GM12892 (cell line): ENCODE results near the gene MAGED1.

Source experiments
- DNase-seq: peaks from one replicate; pipeline ENCODE4 v3.0.0; 2011; ENCODE audit not compliant: insufficient read length
- FAIRE-seq: peaks from 2 replicates; lab custom pipeline; 2011; peaks lifted over from hg19 to GRCh38; lab: Jason Lieb, UNC
- POLR2A ChIP-seq: IDR thresholded peaks from 2 replicates; pipeline ENCODE4 v1.6.1; 2011; ENCODE audit warnings: low read depth, low read length, control low read depth
- POLR2AphosphoS5 ChIP-seq: IDR thresholded peaks from 2 replicates; pipeline ENCODE4 v1.6.1; 2011; ENCODE audit warnings: low read depth, low read length, control low read depth
- TAF1 ChIP-seq: IDR thresholded peaks from 2 replicates; pipeline ENCODE4 v1.6.1; 2011; ENCODE audit warnings: low read depth, mild to moderate bottlenecking, control low read depth, low read length, borderline replicate concordance

MAGED1 gene

DNA sequence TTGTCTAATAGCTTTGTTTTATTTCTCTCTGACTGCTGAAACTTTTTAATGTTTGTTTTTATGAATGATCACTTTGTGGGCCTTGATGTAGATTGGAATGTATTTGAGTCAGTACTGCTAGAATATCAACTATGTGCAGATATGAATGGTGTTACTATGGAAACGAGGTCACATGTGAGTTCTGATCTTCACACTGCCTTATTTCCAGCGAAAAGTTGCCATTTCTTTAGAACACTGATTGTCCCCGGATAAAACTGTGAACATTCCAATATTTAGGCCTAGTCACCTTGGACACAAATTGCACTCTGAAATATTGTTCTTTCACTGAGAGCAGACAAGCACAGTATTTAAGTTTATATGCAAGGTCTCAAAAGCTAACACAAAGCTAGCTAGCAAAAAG, 27.2 kb upstream of the MAGED1 start:
- DNase-seq (no peak), FAIRE-seq (no peak)
- TF ChIP-seq POLR2A: no peak
- no peak for TF ChIP-seq POLR2AphosphoS5
- no peak for TF ChIP-seq TAF1

DNA sequence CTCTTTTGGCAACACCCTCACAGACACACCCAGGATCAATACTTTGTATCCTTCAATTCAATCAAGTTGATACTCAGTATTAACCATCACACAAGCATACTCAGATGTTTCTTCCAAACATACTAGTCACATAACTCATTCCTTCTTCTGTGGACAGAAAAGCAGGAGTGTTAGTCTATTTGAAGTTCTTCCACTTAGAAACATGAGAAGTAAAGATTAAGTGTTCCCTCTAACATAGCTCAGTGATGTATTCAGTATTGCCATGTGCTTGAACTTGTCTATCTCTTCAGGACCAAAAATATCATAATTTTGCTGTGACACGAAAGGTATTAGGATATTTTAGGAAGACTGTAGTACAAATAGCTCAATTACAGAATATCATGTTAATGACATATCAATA, 25.8 kb upstream of the MAGED1 start:
- FAIRE-seq (peak; percentile 24), DNase-seq (no peak)
- TF ChIP-seq TAF1: no peak
- TF ChIP-seq POLR2AphosphoS5: no peak
- no peak for TF ChIP-seq POLR2A

- FAIRE-seq (no peak), DNase-seq (no peak)
- TF ChIP-seq POLR2A: no peak
- no peak for TF ChIP-seq TAF1
- no peak for TF ChIP-seq POLR2AphosphoS5
These were observed 23.1 kb upstream of the MAGED1 start for GRCh38 chrX:51870354-51870753.

GRCh38 chrX:51874123-51874522, 19.3 kb upstream of the MAGED1 start:
- FAIRE-seq (no peak), DNase-seq (no peak)
- no peak for TF ChIP-seq TAF1
- TF ChIP-seq POLR2AphosphoS5: no peak
- TF ChIP-seq POLR2A: no peak

DNA sequence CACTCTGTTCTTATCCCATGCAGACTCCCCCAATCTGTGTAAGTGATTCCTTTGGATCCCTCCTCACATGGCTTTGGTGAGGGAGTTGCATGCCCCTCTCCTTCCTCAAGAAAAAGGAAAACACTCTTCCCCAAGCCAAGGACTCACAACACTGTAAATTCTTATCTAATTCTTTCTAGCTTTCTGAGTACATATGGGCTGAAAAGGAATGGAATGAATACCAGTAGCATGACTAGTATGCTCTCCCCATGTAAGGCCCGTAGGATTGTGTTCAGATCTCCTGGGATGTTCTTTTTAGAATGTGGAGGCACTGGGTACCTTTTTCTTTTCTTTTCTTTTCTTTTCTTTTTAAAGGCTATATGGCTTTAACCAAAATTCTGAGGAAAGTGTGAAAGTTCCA, 17.0 kb upstream of the MAGED1 start:
- DNase-seq (no peak), FAIRE-seq (no peak)
- TF ChIP-seq POLR2A (no peak), TAF1 (no peak), POLR2AphosphoS5 (no peak)

DNA sequence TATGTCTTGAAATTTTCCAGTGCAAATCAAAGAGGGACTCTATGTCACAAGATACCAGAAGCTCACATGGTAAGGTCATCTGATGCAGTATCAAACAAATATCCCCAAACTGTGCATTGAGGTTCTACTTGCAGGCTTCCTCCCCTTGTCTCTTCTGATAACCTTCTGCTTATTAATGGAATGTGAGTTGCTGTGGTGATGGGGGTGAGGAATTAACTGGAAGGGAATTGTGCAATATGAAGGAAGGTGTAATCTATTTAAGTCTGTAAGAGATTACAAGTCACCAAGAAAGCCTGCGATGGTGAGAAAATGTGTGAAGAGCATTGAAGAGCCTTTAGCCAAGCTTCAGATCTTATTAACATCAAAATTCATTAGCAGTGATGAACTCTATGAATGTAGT, 15.4 kb upstream of the MAGED1 start:
- FAIRE-seq (no peak), DNase-seq (no peak)
- TF ChIP-seq POLR2AphosphoS5 (no peak), POLR2A (no peak), TAF1 (no peak)

GRCh38 chrX:51889851-51890250, 3.6 kb upstream of the MAGED1 start:
- DNase-seq: no peak
- peak; percentile 21 for FAIRE-seq
- TF ChIP-seq TAF1 (no peak), POLR2A (no peak), POLR2AphosphoS5 (no peak)

- FAIRE-seq (no peak), DNase-seq (no peak)
These were observed 2.2 kb upstream of the MAGED1 start for GRCh38 chrX:51891245-51891644.

DNA sequence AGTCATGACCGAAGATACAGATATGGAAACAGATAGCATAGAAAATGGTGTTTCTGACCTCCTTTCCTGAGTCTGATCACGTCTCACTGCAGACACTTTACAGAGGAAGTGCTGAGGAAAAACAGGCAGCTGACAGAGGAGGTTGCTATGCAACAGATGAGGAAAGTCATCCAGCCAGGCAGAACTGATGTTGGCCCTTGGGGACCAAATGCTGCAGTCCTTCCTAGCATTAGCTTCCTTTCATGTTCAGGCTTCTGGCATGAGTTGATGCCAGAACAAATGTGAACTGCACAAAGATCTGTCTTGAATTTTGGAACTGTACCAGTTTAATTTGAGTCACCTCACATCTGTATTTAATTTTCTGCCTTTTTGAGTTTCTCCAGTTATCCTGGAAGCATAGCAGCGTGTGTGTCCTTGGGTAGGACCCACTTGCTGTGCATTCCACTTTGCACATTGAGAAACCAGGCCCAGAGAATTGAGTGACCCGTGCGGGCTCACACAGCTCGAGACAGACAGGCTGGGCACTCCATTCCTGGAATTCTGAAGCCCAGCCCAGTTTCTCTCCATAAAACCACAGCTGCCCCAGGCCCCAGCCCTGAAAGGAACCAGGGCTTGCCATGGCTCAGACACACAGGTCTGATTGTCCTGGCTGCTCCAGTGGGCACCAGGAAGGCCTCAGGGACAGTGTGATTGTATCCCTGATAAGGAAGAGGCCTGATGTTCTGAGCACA, 1.4 kb upstream of the MAGED1 start:
- FAIRE-seq: no peak
- no peak for DNase-seq
- TF ChIP-seq POLR2A (no peak), TAF1 (no peak), POLR2AphosphoS5 (no peak)

More at GRCh38 chrX:51891245-51891644, 2.2 kb upstream of the MAGED1 start:
- TF ChIP-seq POLR2AphosphoS5 (no peak), TAF1 (no peak), POLR2A (no peak)

DNA sequence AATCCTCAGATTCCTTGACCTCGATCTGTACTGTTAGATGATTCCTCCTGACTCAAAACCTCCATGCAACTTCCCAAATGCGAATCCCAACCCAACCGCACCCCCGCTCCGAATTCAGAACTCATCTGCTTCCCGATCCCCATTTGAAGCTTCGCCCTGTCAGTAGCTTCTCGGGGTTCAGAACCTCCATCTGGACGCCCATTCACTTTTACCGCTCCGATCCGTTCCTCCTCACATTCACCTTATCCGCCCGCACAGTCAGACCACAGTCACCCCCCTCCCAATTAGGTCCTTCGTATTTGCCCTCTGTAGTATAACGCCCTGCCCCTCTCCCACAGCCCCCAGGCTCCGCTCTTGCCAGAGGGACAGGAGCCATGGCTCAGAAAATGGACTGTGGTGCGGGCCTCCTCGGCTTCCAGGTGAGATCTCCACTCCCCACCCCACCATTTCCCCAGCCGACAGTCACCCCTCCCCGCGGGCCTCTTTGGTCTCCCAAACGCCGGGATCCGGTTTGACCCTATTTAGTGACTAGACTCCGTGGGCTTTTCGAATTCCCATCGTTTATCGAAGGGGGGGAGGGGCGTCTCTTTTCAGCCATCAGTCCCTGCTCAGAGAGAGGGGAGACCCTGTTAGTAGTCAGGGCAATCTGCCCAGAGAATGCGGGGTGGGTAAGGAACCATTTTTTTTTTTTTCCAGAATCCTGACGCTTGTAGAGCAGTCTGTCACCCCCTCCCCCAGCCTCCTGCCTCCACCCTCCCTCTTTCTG, 691 bp downstream of the MAGED1 start:
- DNase-seq (no peak), FAIRE-seq (no peak)
- no peak for TF ChIP-seq POLR2AphosphoS5
- TF ChIP-seq POLR2A: no peak
- TF ChIP-seq TAF1: no peak

DNA sequence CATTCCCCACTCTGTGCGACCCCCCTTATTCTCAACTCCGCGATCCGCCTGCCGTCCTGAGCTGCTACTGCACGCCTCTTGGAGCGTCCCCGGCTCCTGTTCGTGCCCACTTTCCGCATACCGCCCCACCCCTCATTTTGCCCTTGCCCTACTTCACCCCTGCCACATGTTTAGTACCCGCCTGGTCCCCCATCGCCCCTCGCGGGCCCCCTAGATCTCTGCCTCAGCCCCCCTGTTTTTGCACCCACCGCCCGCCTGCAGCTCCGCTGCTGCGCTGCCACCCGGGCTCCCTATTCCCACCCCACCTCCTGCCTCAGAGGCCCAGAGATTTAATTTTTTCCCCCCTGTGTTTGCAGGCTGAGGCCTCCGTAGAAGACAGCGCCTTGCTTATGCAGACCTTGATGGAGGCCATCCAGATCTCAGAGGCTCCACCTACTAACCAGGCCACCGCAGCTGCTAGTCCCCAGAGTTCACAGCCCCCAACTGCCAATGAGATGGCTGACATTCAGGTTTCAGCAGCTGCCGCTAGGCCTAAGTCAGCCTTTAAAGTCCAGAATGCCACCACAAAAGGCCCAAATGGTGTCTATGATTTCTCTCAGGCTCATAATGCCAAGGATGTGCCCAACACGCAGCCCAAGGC, 1.4 kb downstream of the MAGED1 start:
- FAIRE-seq: peak; percentile 84
- no peak for DNase-seq
- peak; percentile 30; the same call in 1 of the 2 replicates for TF ChIP-seq POLR2A
- TF ChIP-seq POLR2AphosphoS5: no peak

- TF ChIP-seq POLR2AphosphoS5 (no peak), POLR2A (no peak)
- FAIRE-seq (no peak), DNase-seq (no peak)
These were observed 3.2 kb downstream of the MAGED1 start for GRCh38 chrX:51896626-51897025.
